H1 (cell line): Measurements from ENCODE around the gene TBC1D22A.

Source experiments
- SIN3A ChIP-seq, 2 experiments: IDR thresholded peaks in 1 of 2; conservative IDR thresholded peaks in 1 of 2; 2 replicates each; pipeline ENCODE4 v1.6.1; 2011 to 2012; ENCODE audit warnings: low read length in 2 of 2, improper control_type of control experiment in 1 of 2, low read depth in 1 of 2, mild to moderate bottlenecking in 1 of 2
- TF ChIP-seq, protein P1 (sequence below), 3 experiments: IDR thresholded peaks; 1 replicate in 2 of 3; 2 replicates in 1 of 3; pipeline versions ENCODE4 v1.5.1 to v1.6.1; 2011; ENCODE audit warnings: low read length in 3 of 3, mild to moderate bottlenecking in 3 of 3, inconsistent platforms in 2 of 3, low read depth in 1 of 3, moderate library complexity in 1 of 3; ENCODE audit not compliant: insufficient read depth in 1 of 3; ENCODE audit errors: control extremely low read depth in 1 of 3

DNA sequence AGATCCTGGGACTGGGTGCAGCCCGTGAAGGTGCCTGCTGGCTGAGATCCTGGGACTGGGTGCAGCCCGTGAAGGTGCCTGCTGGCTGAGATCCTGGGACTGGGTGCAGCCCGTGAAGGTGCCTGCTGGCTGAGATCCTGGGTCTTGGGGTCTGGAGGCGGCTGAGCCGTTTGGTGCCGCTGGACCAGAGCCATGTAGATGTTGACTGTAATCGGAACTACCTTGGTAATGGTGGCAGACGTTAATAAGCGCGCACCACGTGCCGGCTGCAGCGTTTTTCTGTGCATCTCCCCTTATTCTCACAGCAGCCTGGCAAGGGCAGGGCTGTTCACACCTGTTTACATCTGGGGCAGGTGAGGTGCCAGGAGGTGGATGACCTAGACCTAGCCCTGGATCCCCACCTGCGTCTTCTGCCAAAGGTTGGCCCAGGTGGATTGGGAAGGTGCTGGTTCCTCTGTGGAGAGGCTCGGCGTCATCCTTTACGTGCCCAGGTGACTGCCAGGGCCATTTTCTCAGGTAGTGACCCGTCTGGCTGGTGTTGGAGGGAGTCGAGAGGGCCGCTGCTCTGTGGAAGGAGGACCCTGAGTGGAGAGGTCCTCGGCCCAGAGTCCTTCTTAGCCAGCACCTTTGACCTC is 382.5 kb downstream of the TBC1D22A start:
- TF ChIP-seq, protein P1, sequence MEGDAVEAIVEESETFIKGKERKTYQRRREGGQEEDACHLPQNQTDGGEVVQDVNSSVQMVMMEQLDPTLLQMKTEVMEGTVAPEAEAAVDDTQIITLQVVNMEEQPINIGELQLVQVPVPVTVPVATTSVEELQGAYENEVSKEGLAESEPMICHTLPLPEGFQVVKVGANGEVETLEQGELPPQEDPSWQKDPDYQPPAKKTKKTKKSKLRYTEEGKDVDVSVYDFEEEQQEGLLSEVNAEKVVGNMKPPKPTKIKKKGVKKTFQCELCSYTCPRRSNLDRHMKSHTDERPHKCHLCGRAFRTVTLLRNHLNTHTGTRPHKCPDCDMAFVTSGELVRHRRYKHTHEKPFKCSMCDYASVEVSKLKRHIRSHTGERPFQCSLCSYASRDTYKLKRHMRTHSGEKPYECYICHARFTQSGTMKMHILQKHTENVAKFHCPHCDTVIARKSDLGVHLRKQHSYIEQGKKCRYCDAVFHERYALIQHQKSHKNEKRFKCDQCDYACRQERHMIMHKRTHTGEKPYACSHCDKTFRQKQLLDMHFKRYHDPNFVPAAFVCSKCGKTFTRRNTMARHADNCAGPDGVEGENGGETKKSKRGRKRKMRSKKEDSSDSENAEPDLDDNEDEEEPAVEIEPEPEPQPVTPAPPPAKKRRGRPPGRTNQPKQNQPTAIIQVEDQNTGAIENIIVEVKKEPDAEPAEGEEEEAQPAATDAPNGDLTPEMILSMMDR (IDR thresholded peaks at IDR 0.05; ENCODE audit: control extremely low read depth in 1 of 3, insufficient read depth in 1 of 3, low read depth in 1 of 3, low read length in 3 of 3) = no peak
- no peak for TF ChIP-seq SIN3A (conservative IDR thresholded peaks at IDR 0.05 in 1 of 2, IDR thresholded peaks at IDR 0.05 in 1 of 2; ENCODE audit: low read depth in 1 of 2, low read length in 2 of 2)
